ENCODE results near the gene CACUL1.

Gene CACUL1

GRCh38 chr10:118752409-118752808, 2.4 kb downstream of the CACUL1 start:
- Histone ChIP-seq H4K20me1 (ENCODE audit: control insufficient read depth, insufficient read depth, low read depth, low read length) (peaks cover 13% of the 10 kb centered on the region; the same call in 1 of the 2 replicates), H3K4me1 (ENCODE audit: control insufficient read depth, low read length) (peaks cover 50% of the 10 kb centered on the region), H3K4me3 (ENCODE audit: low read length) (peak overlapping the region; percentile 99), H3F3A (ENCODE audit: control insufficient read depth, insufficient read depth) (peaks cover 4% of the 10 kb centered on the region; the same call in 1 of the 2 replicates), H3K4me2 (ENCODE audit: low read length) (peak overlapping the region; percentile 96), H3K27ac (ENCODE audit: low read depth, low read length) (no peak overlapping the region), H3K27me3 (ENCODE audit: control insufficient read depth, low read length) (no peaks in the 10 kb centered on the region), H3K79me2 (ENCODE audit: control insufficient read depth, low read length) (peaks cover 73% of the 10 kb centered on the region), H3K9me2 (replicated peaks; ENCODE audit: control insufficient read depth, low read length) (no peaks in the 10 kb centered on the region), H3K9me3 (ENCODE audit: control insufficient read depth, insufficient read depth, low read length) (peaks cover 6% of the 10 kb centered on the region; the same call in 1 of the 2 replicates), H3K36me3 (ENCODE audit: control insufficient read depth, low read length) (peaks cover 40% of the 10 kb centered on the region)
- TF ChIP-seq CTCF (IDR thresholded peaks at IDR 0.05; ENCODE audit: low read depth, low read length, poor library complexity, severe bottlenecking) (no peak), EZH2phosphoT487 (IDR thresholded peaks at IDR 0.05; ENCODE audit: borderline replicate concordance, low read length) (no peak)

GRCh38 chr10:118751265-118751664, 3.5 kb downstream of the CACUL1 start:
- TF ChIP-seq CTCF (IDR thresholded peaks at IDR 0.05; ENCODE audit: low read depth, low read length, poor library complexity, severe bottlenecking) (no peak), EZH2phosphoT487 (IDR thresholded peaks at IDR 0.05; ENCODE audit: borderline replicate concordance, low read length) (no peak)
- Histone ChIP-seq H3K4me3 (ENCODE audit: low read length) (no peak overlapping the region), H3K27ac (ENCODE audit: low read depth, low read length) (no peak overlapping the region), H3K9me2 (replicated peaks; ENCODE audit: control insufficient read depth, low read length) (no peaks in the 10 kb centered on the region), H3K9me3 (ENCODE audit: control insufficient read depth, insufficient read depth, low read length) (peaks cover 6% of the 10 kb centered on the region; the same call in 1 of the 2 replicates), H3K79me2 (ENCODE audit: control insufficient read depth, low read length) (peaks cover 85% of the 10 kb centered on the region), H4K20me1 (ENCODE audit: control insufficient read depth, insufficient read depth, low read depth, low read length) (peaks cover 13% of the 10 kb centered on the region; the same call in 1 of the 2 replicates), H3K4me1 (ENCODE audit: control insufficient read depth, low read length) (peaks cover 44% of the 10 kb centered on the region), H3K36me3 (ENCODE audit: control insufficient read depth, low read length) (peaks cover 40% of the 10 kb centered on the region), H3K27me3 (ENCODE audit: control insufficient read depth, low read length) (no peaks in the 10 kb centered on the region), H3F3A (ENCODE audit: control insufficient read depth, insufficient read depth) (no peaks in the 10 kb centered on the region), H3K4me2 (ENCODE audit: low read length) (no peak overlapping the region; the same call in 1 of the 2 replicates)

GRCh38 chr10:118748041-118748440, 6.7 kb downstream of the CACUL1 start:
- H3K9me2 ChIP-seq (replicated peaks; ENCODE audit: control insufficient read depth, low read length): no peaks in the 10 kb centered on the region
- peaks cover 100% of the 10 kb centered on the region for H3K79me2 ChIP-seq (ENCODE audit: control insufficient read depth, low read length)
- peaks cover 29% of the 10 kb centered on the region for H3K4me1 ChIP-seq (ENCODE audit: control insufficient read depth, low read length)
- no peak overlapping the region for H3K4me3 ChIP-seq (ENCODE audit: low read length)
- H3K4me2 ChIP-seq (ENCODE audit: low read length): peak overlapping the region; percentile 8; the same call in 1 of the 2 replicates
- no peak overlapping the region for H3K27ac ChIP-seq (ENCODE audit: low read depth, low read length)
- TF ChIP-seq CTCF (IDR thresholded peaks at IDR 0.05; ENCODE audit: low read depth, low read length, poor library complexity, severe bottlenecking) (no peak), EZH2phosphoT487 (IDR thresholded peaks at IDR 0.05; ENCODE audit: borderline replicate concordance, low read length) (no peak)
- peaks cover 8% of the 10 kb centered on the region; the same call in 1 of the 2 replicates for H4K20me1 ChIP-seq (ENCODE audit: control insufficient read depth, insufficient read depth, low read depth, low read length)
- H3F3A ChIP-seq (ENCODE audit: control insufficient read depth, insufficient read depth): no peaks in the 10 kb centered on the region
- H3K9me3 ChIP-seq (ENCODE audit: control insufficient read depth, insufficient read depth, low read length): peaks cover 6% of the 10 kb centered on the region; the same call in 1 of the 2 replicates
- peaks cover 26% of the 10 kb centered on the region for H3K36me3 ChIP-seq (ENCODE audit: control insufficient read depth, low read length)
- no peaks in the 10 kb centered on the region for H3K27me3 ChIP-seq (ENCODE audit: control insufficient read depth, low read length)
